Glutamatergic neuron (in vitro differentiated cells): ENCODE measurements around the gene PTPRJ. TPM values are rescaled to one million over a fixed set of nuclear protein-coding genes. Genes with fewer than 3 reads are reported as not detected.
"Not testable (repeated sequence)": the region's sequence is repeated elsewhere in the genome, so short reads cannot be mapped to it uniquely, and the experiment has no call there.

Experiments
- DNase-seq: peaks from one replicate; pipeline ENCODE4 v3.0.0; 2022
- H3K27ac Mint-ChIP-seq: one replicate; pipeline ENCODE4 v1.8.0; 2020; ENCODE audit warnings: mild to moderate bottlenecking, mixed read lengths, inconsistent platforms; ENCODE audit not compliant: unreplicated experiment
- H3K27me3 Mint-ChIP-seq: one replicate; pipeline ENCODE4 v1.8.0; 2020; ENCODE audit warnings: mild to moderate bottlenecking, moderate library complexity, mixed read lengths, inconsistent platforms; ENCODE audit not compliant: unreplicated experiment
- H3K36me3 Mint-ChIP-seq: one replicate; pipeline ENCODE4 v1.8.0; 2020; ENCODE audit warnings: mild to moderate bottlenecking, mixed read lengths, inconsistent platforms; ENCODE audit not compliant: unreplicated experiment
- H3K4me1 Mint-ChIP-seq: one replicate; pipeline ENCODE4 v1.8.0; 2020; ENCODE audit warnings: mild to moderate bottlenecking, low read depth, mixed read lengths, inconsistent platforms; ENCODE audit not compliant: unreplicated experiment
- H3K4me3 Mint-ChIP-seq: one replicate; pipeline ENCODE4 v1.8.0; 2020; ENCODE audit warnings: mild to moderate bottlenecking, mixed read lengths, inconsistent platforms; ENCODE audit not compliant: unreplicated experiment
- H3K9me3 Mint-ChIP-seq: one replicate; pipeline ENCODE4 v1.8.0; 2020; ENCODE audit warnings: mild to moderate bottlenecking, moderate library complexity, mixed read lengths, inconsistent platforms; ENCODE audit not compliant: unreplicated experiment
- total RNA-seq: library from RNA; stranded (reverse); fragmentation: NEBNext Ultra II Directional; extraction: Animal tissue kit (Norgen Biotek cat#: 25700); gene quantifications from one replicate; pipeline ENCODE4 v1.2.1, GENCODE V29; 2021; ENCODE audit not compliant: unreplicated experiment
- TF ChIP-seq, protein P1 (sequence below): fragments of 200-600 bp; sonication (generic); IDR thresholded peaks from one replicate; pipeline ENCODE4 v1.5.0; 2021; ENCODE audit not compliant: partially characterized antibody, unreplicated experiment

Gene PTPRJ
- total RNA-seq, 1 donor from 2014 or later: 2.4 TPM

DNA sequence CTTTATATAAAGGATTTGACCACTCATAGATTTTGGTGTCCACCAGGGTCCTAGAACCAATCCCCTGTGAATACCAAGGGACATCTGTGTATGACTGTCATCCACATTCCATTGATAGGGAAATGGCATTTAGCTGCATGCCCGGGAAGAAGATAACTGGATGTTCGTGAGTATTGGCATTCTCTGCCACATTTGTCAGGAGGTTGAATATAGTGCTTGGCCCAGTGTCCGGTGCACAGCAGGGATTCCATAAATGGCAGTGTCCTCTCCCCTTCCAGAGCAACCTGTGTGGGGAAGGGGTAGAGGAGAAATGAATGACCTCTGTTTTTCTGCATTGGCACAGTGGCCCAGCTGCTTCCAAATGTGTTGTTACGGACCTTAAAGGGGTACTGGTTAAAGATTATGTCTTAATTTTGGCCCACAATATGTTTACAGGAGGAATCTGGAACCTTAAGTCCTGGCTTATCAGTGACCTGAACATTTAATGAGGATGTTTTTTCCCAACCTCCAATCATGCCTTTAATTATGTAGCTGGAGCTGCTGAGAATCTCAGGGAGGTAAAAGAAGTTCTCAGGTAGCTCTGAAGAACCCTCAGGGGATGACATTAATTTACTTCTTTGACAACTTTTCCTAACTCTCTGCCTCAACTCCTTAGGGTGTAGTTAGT is 202.6 kb downstream of the PTPRJ start:
- H3K36me3 Mint-ChIP-seq: no peaks in the 10 kb centered on the region
- no peak overlapping the region for H3K4me3 Mint-ChIP-seq
- peaks cover 2% of the 10 kb centered on the region for H3K27me3 Mint-ChIP-seq
- no peak overlapping the region for H3K27ac Mint-ChIP-seq
- peaks cover 3% of the 10 kb centered on the region for H3K9me3 Mint-ChIP-seq
- TF ChIP-seq, protein P1, sequence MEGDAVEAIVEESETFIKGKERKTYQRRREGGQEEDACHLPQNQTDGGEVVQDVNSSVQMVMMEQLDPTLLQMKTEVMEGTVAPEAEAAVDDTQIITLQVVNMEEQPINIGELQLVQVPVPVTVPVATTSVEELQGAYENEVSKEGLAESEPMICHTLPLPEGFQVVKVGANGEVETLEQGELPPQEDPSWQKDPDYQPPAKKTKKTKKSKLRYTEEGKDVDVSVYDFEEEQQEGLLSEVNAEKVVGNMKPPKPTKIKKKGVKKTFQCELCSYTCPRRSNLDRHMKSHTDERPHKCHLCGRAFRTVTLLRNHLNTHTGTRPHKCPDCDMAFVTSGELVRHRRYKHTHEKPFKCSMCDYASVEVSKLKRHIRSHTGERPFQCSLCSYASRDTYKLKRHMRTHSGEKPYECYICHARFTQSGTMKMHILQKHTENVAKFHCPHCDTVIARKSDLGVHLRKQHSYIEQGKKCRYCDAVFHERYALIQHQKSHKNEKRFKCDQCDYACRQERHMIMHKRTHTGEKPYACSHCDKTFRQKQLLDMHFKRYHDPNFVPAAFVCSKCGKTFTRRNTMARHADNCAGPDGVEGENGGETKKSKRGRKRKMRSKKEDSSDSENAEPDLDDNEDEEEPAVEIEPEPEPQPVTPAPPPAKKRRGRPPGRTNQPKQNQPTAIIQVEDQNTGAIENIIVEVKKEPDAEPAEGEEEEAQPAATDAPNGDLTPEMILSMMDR: no peak
- H3K4me1 Mint-ChIP-seq: no peaks in the 10 kb centered on the region
- no peak for DNase-seq

GRCh38 chr11:48184452-48184851 is 204.1 kb downstream of the PTPRJ start:
- TF ChIP-seq, protein P1: no peak
- Mint-ChIP-seq H3K9me3 (peaks cover 4% of the 10 kb centered on the region), H3K4me1 (no peaks in the 10 kb centered on the region), H3K4me3 (no peak overlapping the region), H3K27me3 (peaks cover 2% of the 10 kb centered on the region), H3K27ac (no peak overlapping the region), H3K36me3 (no peaks in the 10 kb centered on the region)
- no peak for DNase-seq

GRCh38 chr11:48190906-48191654 is 210.7 kb downstream of the PTPRJ start:
- not testable (repeated sequence) for H3K27ac Mint-ChIP-seq, H3K36me3 Mint-ChIP-seq, H3K27me3 Mint-ChIP-seq, DNase-seq, H3K4me3 Mint-ChIP-seq, H3K9me3 Mint-ChIP-seq, H3K4me1 Mint-ChIP-seq

DNA sequence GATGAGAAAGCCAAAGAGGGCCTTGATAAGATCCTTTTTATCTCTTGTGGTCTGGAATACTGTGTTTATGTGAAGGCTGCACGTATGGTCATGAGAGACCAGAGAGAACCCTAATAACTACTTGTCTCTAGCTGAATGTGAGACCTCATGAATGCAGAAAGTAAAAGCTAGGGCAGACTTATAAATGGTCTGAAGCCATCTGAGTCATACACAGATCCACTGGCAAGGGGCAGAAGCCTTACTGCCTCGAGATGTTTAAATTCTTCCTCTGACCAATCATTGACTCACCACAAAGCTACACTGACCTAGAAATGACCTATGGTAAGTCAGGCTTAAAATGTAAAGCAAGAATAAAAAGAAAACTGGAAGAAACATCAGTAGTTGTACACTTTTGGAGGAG is 213.5 kb downstream of the PTPRJ start:
- DNase-seq: no peak
- no peaks in the 10 kb centered on the region for H3K27me3 Mint-ChIP-seq
- no peaks in the 10 kb centered on the region for H3K4me1 Mint-ChIP-seq
- TF ChIP-seq, protein P1: no peak
- no peak overlapping the region for H3K27ac Mint-ChIP-seq
- peaks cover 14% of the 10 kb centered on the region for H3K9me3 Mint-ChIP-seq
- no peaks in the 10 kb centered on the region for H3K36me3 Mint-ChIP-seq
- H3K4me3 Mint-ChIP-seq: no peak overlapping the region

- Mint-ChIP-seq H3K27me3 (peaks cover 2% of the 10 kb centered on the region), H3K4me3 (no peak overlapping the region), H3K9me3 (peaks cover 3% of the 10 kb centered on the region), H3K4me1 (no peaks in the 10 kb centered on the region), H3K27ac (no peak overlapping the region), H3K36me3 (no peaks in the 10 kb centered on the region)
- TF ChIP-seq, protein P1: no peak
- no peak for DNase-seq
Measured at GRCh38 chr11:48207881-48208280, 227.5 kb downstream of the PTPRJ start.
